Measurements from ENCODE around the gene FAM234B.

Gene FAM234B

DNA sequence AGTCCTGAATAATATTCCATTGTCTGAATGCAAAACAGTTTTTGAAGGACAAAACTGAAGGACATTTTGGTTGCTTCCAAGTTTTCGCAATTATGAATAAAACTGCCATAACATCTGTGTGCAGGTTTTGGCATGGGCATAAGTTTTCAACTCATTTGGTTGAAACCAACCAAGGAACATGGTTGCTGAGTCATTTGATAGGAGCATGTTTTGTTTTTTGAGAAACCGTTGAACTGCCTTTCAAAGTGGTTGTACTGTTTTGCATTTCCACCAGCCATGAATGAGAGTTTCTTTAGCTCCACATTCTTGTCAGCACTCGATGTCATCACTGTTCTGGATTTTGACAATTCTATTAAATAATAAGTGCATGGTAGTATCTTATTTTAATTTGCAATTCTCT lies 82.3 kb downstream of the FAM234B start:
- DNase-seq (ENCODE audit: low spot score): no peak
- Histone ChIP-seq H3K27ac (no peak overlapping the region), H3K4me3 (no peak overlapping the region)
- TF ChIP-seq CTCF (IDR thresholded peaks at IDR 0.05): no peak

DNA sequence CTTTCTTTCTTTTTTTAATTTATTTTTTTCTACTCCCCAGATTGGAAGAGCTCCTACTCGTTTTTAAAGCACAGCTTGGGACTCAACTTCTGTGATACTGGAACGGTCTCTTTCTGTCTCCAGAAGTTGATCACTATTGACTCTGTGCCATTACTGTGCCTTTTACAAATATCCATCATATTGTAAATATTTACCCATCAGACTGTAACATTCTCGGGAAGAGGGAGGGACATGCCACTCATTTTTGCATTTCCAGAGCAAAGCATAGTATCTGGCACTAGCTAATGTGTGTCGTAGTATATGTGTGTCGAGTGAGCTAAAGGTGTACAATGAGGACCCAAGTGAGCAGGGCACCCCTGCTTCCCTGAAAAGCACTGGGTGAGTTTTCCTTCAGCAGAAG lies 83.3 kb downstream of the FAM234B start:
- no peak overlapping the region for H3K4me3 ChIP-seq
- TF ChIP-seq CTCF (IDR thresholded peaks at IDR 0.05): no peak
- no peak overlapping the region for H3K27ac ChIP-seq
- DNase-seq (ENCODE audit: low spot score): no peak

DNA sequence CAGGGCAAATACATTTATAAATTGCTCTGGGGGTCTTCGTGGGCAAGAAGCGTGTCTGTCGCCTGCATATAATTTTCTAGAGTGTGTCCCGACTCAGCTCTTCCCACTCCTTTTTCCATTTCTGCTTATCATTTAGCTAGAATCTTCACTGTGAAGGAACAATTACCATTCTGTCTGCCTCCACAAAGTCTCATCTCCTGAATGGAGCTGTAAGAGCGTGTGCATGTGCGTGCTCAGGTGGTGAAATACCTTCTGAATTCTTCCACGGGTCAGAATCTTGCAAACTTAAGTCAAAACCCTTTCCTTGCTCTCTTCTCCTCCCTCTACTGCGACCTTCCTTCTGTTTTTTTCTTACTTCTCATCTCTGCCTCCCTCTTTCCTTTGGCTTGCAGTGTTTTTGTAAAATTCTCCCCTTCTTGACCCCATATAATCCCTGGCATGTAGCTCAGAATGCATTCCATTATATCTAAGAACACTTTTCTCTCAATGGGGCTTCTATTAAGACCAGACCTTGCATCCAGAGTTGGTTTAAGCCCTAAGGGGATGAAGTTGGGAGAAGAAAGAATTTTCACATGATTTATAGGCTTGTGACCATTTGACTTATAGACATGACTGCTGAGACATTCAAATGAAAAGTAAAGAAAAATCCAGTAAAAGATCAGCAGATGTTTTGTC lies 84.2 kb downstream of the FAM234B start:
- Histone ChIP-seq H3K4me3 (no peak overlapping the region), H3K27ac (no peak overlapping the region)
- DNase-seq (ENCODE audit: low spot score): no peak
- no peak for TF ChIP-seq CTCF (IDR thresholded peaks at IDR 0.05)

GRCh38 chr12:13130981-13131380 lies 86.8 kb downstream of the FAM234B start:
- DNase-seq (ENCODE audit: low spot score): no peak
- no peak for TF ChIP-seq CTCF (IDR thresholded peaks at IDR 0.05)
- H3K27ac ChIP-seq: no peak overlapping the region

More at GRCh38 chr12:13130981-13131380, 86.8 kb downstream of the FAM234B start:
- H3K4me3 ChIP-seq: no peak overlapping the region
